WTC11 (cell line): ENCODE results near the gene NHSL2. TPM values are rescaled to one million over a fixed set of nuclear protein-coding genes. Genes with fewer than 3 reads are reported as not detected.
A peak's percentile ranks its signal among the peaks of the same experiment; 100 is the strongest.

Experiments
- ATAC-seq: fragments of 200-7000 bp; cut with Tn5 transposase; 2 replicates; pipeline ENCODE4 v1.10.0; 2021; ENCODE audit warnings: mild to moderate bottlenecking, moderate library complexity
- CTCF ChIA-PET: fragments of 300-600 bp; sonication (Branson Sonifier 250); formaldehyde crosslinking; loops from one replicate; lab custom pipeline; 2021; ENCODE audit warnings: antibody characterized with exemption; lab: Charles Lee
- POLR2A ChIA-PET: fragments of 350-600 bp; sonication (Branson Sonifier 250); formaldehyde crosslinking; loops from one replicate; lab custom pipeline; 2021; ENCODE audit warnings: antibody characterized with exemption; lab: Charles Lee
- DNase-seq: peaks from one replicate; pipeline ENCODE4 v3.0.0; 2021; ENCODE audit warnings: low spot score
- H3K27ac Mint-ChIP-seq: 2 replicates; pipeline ENCODE4 v1.8.0; 2021; ENCODE audit warnings: mixed read lengths
- H3K27me3 Mint-ChIP-seq: 2 replicates; pipeline ENCODE4 v1.8.0; 2021; ENCODE audit warnings: low read depth, mild to moderate bottlenecking, moderate library complexity, mixed read lengths
- H3K36me3 Mint-ChIP-seq: 2 replicates; pipeline ENCODE4 v1.8.0; 2021; ENCODE audit warnings: mixed read lengths
- H3K4me1 Mint-ChIP-seq: 2 replicates; pipeline ENCODE4 v1.8.0; 2022; ENCODE audit warnings: mixed read lengths
- H3K4me3 Mint-ChIP-seq: 2 replicates; pipeline ENCODE4 v1.8.0; 2021; ENCODE audit warnings: mild to moderate bottlenecking, moderate library complexity, mixed read lengths
- H3K9me3 Mint-ChIP-seq: 2 replicates; pipeline ENCODE4 v1.8.0; 2021; ENCODE audit warnings: mixed read lengths
- AFF4 ChIP-seq: sonication (generic); formaldehyde crosslinking; IDR thresholded peaks from 2 replicates; pipeline ENCODE4 v1.8.1; 2023; ENCODE audit warnings: mild to moderate bottlenecking, missing genetic modification reagents, borderline replicate concordance
- ARID4B ChIP-seq: sonication (generic); formaldehyde crosslinking; IDR thresholded peaks from 2 replicates; pipeline ENCODE4 v1.8.0; 2023; ENCODE audit warnings: missing genetic modification reagents, mild to moderate bottlenecking, borderline replicate concordance
- ATF2 ChIP-seq: sonication (generic); formaldehyde crosslinking; IDR thresholded peaks from 2 replicates; pipeline ENCODE4 v1.8.1; 2022; ENCODE audit warnings: low read depth, missing genetic modification reagents, borderline replicate concordance
- E2F4 ChIP-seq: sonication (generic); formaldehyde crosslinking; IDR thresholded peaks from 2 replicates; pipeline ENCODE4 v1.8.1; 2022; ENCODE audit warnings: low read depth, mild to moderate bottlenecking, moderate library complexity, missing genetic modification reagents, borderline replicate concordance
- ELF4 ChIP-seq: sonication (generic); formaldehyde crosslinking; IDR thresholded peaks from 2 replicates; pipeline ENCODE4 v1.8.1; 2022; ENCODE audit warnings: low read depth, mild to moderate bottlenecking, moderate library complexity, missing genetic modification reagents
- FOXJ3 ChIP-seq: sonication (generic); formaldehyde crosslinking; IDR thresholded peaks from 2 replicates; pipeline ENCODE4 v1.9.0; 2021; ENCODE audit warnings: missing genetic modification reagents, mild to moderate bottlenecking, borderline replicate concordance
- FOXK1 ChIP-seq: sonication (generic); formaldehyde crosslinking; IDR thresholded peaks from 2 replicates; pipeline ENCODE4 v1.8.0; 2022; ENCODE audit warnings: mild to moderate bottlenecking, moderate library complexity, missing genetic modification reagents
- GTF2I ChIP-seq: fragments of 250-450 bp; sonication (Bioruptor Pico); conservative IDR thresholded peaks from 2 replicates; pipeline ENCODE4 v1.4.0; 2021; ENCODE audit warnings: mild to moderate bottlenecking
- NFYB ChIP-seq: sonication (generic); formaldehyde crosslinking; conservative IDR thresholded peaks from 2 replicates; pipeline ENCODE4 v1.8.0; 2022; ENCODE audit warnings: low read depth, missing genetic modification reagents
- NR3C1 ChIP-seq: sonication (generic); formaldehyde crosslinking; conservative IDR thresholded peaks from 2 replicates; pipeline ENCODE4 v1.8.1; 2023; ENCODE audit warnings: low read depth, mild to moderate bottlenecking, missing genetic modification reagents
- SMAD3 ChIP-seq: sonication (generic); formaldehyde crosslinking; IDR thresholded peaks from 2 replicates; pipeline ENCODE4 v1.8.0; 2022; ENCODE audit warnings: missing genetic modification reagents, mild to moderate bottlenecking, borderline replicate concordance
- SMAD4 ChIP-seq: sonication (generic); formaldehyde crosslinking; IDR thresholded peaks from 2 replicates; pipeline ENCODE4 v1.8.0; 2022; ENCODE audit warnings: mild to moderate bottlenecking, missing genetic modification reagents
- SP1 ChIP-seq: sonication (generic); formaldehyde crosslinking; conservative IDR thresholded peaks from 2 replicates; pipeline ENCODE4 v1.8.1; 2022; ENCODE audit warnings: missing genetic modification reagents
- TEAD1 ChIP-seq: sonication (generic); formaldehyde crosslinking; IDR thresholded peaks from 2 replicates; pipeline ENCODE4 v1.8.0; 2022; ENCODE audit warnings: mild to moderate bottlenecking, missing genetic modification reagents
- ZNF423 ChIP-seq: fragments of 250-450 bp; sonication (Bioruptor Pico); IDR thresholded peaks from 2 replicates; pipeline ENCODE4 v2.1.2; 2022; ENCODE audit warnings: mild to moderate bottlenecking, moderate library complexity
- ZSCAN18 ChIP-seq: fragments of 250-450 bp; sonication (Bioruptor Pico); IDR thresholded peaks from 2 replicates; pipeline ENCODE4 v2.1.2; 2022; ENCODE audit warnings: mild to moderate bottlenecking, moderate library complexity
- total RNA-seq: library from RNA; stranded (reverse); gene quantifications from 3 replicates; pipeline ENCODE4 v1.2.3, GENCODE V29; 2021

NHSL2 gene
- total RNA-seq, 1 experiment from 2014 or later = 7.9 TPM

- TF ChIP-seq AFF4 (CRISPR knock-in tag) (no peak), ZNF423 (CRISPR knock-in tag) (no peak)
These were observed 221.0 kb downstream of the NHSL2 start, which contains the start of gene RTL5 (continued) for GRCh38 chrX:72131317-72132294.

GRCh38 chrX:72132456-72132855, 221.8 kb downstream of the NHSL2 start:
- CTCF ChIA-PET = interaction anchor here (0.9 to 2.5 kb wide), 4 partner anchors 106 to 422 kb away, joined by 3 to 17 read pairs (median 4); partner anchors contain the start of genes ERCC6L and NHSL2
- POLR2A ChIA-PET = no interaction called here
- TF ChIP-seq NFYB (CRISPR knock-in tag) (no peak), NR3C1 (CRISPR knock-in tag) (no peak), SP1 (no peak), GTF2I (CRISPR knock-in tag) (no peak), ELF4 (CRISPR knock-in tag) (no peak), FOXJ3 (no peak), SMAD3 (CRISPR knock-in tag) (no peak), ATF2 (CRISPR knock-in tag) (no peak), FOXK1 (CRISPR knock-in tag) (no peak), E2F4 (CRISPR knock-in tag) (no peak)
- Mint-ChIP-seq H3K36me3 (peaks cover 14% of the 10 kb centered on the region), H3K4me1 (peaks cover 20% of the 10 kb centered on the region), H3K9me3 (no peaks in the 10 kb centered on the region), H3K27me3 (peaks cover 54% of the 10 kb centered on the region), H3K4me3 (peak overlapping the region; percentile 67; the same call in 1 of the 2 replicates), H3K27ac (no peak overlapping the region)
- ATAC-seq = no peak
- no peak for DNase-seq

- peaks cover 9% of the 10 kb centered on the region for H3K4me1 Mint-ChIP-seq
- H3K9me3 Mint-ChIP-seq = no peaks in the 10 kb centered on the region
- no peak overlapping the region for H3K4me3 Mint-ChIP-seq
- no peak overlapping the region for H3K27ac Mint-ChIP-seq
- peaks cover 48% of the 10 kb centered on the region for H3K27me3 Mint-ChIP-seq
- CTCF ChIA-PET = no interaction called here
- POLR2A ChIA-PET = no interaction called here
- H3K36me3 Mint-ChIP-seq = peaks cover 13% of the 10 kb centered on the region
- TF ChIP-seq TEAD1 (CRISPR knock-in tag) (no peak), SMAD4 (CRISPR knock-in tag) (no peak), ZSCAN18 (CRISPR knock-in tag) (no peak), ELF4 (CRISPR knock-in tag) (no peak), ARID4B (no peak)
- ATAC-seq = no peak
- DNase-seq = no peak
These were observed 223.4 kb downstream of the NHSL2 start for GRCh38 chrX:72133851-72134546.
